K562 (cell line): ENCODE measurements around the gene TBC1D2B. TPM values are rescaled to one million over a fixed set of nuclear protein-coding genes. Genes with fewer than 3 reads are reported as not detected.

Experiments
- ATAC-seq: fragments of 200-7000 bp; cut with Tn5 transposase; 3 replicates; pipeline ENCODE4 v1.9.1; 2020; ENCODE audit warnings: moderate library complexity
- BruUV-seq: library from RNA; stranded (reverse); fragments of 400-500 nt; replicated peaks from 2 replicates; lab custom pipeline; 2021; lab: Mats Ljungman, UMichigan
- CTCF ChIA-PET: fragments of 300-600 bp; formaldehyde crosslinking; extraction: SDS; loops from one replicate; lab custom pipeline; 2021; ENCODE audit warnings: low intra/inter-chr PET ratio; lab: Yijun Ruan, JAX
- POLR2A ChIA-PET: fragments of 300-600, 350-650 bp; sonication (Branson Sonifier 250); formaldehyde crosslinking; extraction: SDS; loops from one replicate; lab custom pipeline; 2021; ENCODE audit warnings: antibody characterized with exemption, inconsistent platforms; lab: Yijun Ruan, JAX
- DNase-seq, 4 experiments: peaks; one replicate each; pipeline versions ENCODE4 v3.0.0 to v3.0.0-alpha.2; 2011 to 2018; ENCODE audit warnings: low spot score in 3 of 4, mixed read lengths in 3 of 4; ENCODE audit errors: extremely low read depth in 1 of 4
- FAIRE-seq: peaks from 2 replicates; lab custom pipeline; 2011; peaks lifted over from hg19 to GRCh38; lab: Jason Lieb, UNC
- H2AFZ ChIP-seq: 2 replicates; pipeline ENCODE4 v1.6.0; 2011; ENCODE audit warnings: low read depth, low read length, control low read depth, inconsistent platforms
- H3K27ac ChIP-seq: fragments of 200-600 bp; 3 replicates; pipeline ENCODE4 v1.8.0; 2011; ENCODE audit warnings: low read depth, mild to moderate bottlenecking, control low read depth, inconsistent platforms, low read length, moderate library complexity, mixed read lengths; ENCODE audit errors: extremely low read depth
- H3K27me3 ChIP-seq, 2 experiments: fragments of 300-600 bp in 1 of 2; 2 replicates in 1 of 2; 3 replicates in 1 of 2; pipeline versions ENCODE4 v1.6.0 to v1.8.0; 2011; ENCODE audit warnings: inconsistent platforms in 2 of 2, low read length in 2 of 2, mild to moderate bottlenecking in 1 of 2, mixed read lengths in 1 of 2, moderate library complexity in 1 of 2; ENCODE audit not compliant: control insufficient read depth in 2 of 2, insufficient read depth in 2 of 2
- H3K36me3 ChIP-seq: fragments of 300-600 bp; 3 replicates; pipeline ENCODE4 v1.8.0; 2011; ENCODE audit warnings: mild to moderate bottlenecking, low read length, inconsistent platforms; ENCODE audit not compliant: control insufficient read depth, insufficient read depth
- H3K4me1 ChIP-seq, 2 experiments: fragments of 200-600 bp in 1 of 2; replicated peaks in 1 of 2; 2 replicates in 1 of 2; 3 replicates in 1 of 2; pipeline versions ENCODE4 v1.5.1 to v1.8.0; 2011; ENCODE audit warnings: inconsistent platforms in 2 of 2, low read length in 2 of 2, mild to moderate bottlenecking in 1 of 2, mixed read lengths in 1 of 2, moderate library complexity in 1 of 2; ENCODE audit not compliant: control insufficient read depth in 2 of 2, insufficient read depth in 2 of 2
- H3K4me2 ChIP-seq: 2 replicates; pipeline ENCODE4 v1.6.1; 2011; ENCODE audit warnings: low read length, control low read depth, inconsistent platforms, mixed read lengths; ENCODE audit not compliant: insufficient read depth
- H3K4me3 ChIP-seq: fragments of 200-600 bp; sonication (generic), shearing (Covaris generic); 2 replicates; pipeline ENCODE4 v1.5.1; 2016; ENCODE audit warnings: control low read depth, inconsistent platforms
- H3K79me2 ChIP-seq: fragments of 200-600 bp; 3 replicates; pipeline ENCODE4 v1.8.0; 2011; ENCODE audit warnings: low read length, inconsistent platforms; ENCODE audit not compliant: control insufficient read depth, insufficient read depth
- H3K9ac ChIP-seq, 2 experiments: 2 replicates each; pipeline versions ENCODE4 v1.6.0 to v1.6.1; 2011; ENCODE audit warnings: low read depth in 2 of 2, low read length in 2 of 2, control low read depth in 1 of 2, inconsistent platforms in 1 of 2, mild to moderate bottlenecking in 1 of 2, mixed read lengths in 1 of 2; ENCODE audit not compliant: insufficient read depth in 1 of 2
- H3K9me1 ChIP-seq: one replicate; pipeline ENCODE4 v1.6.0; 2011; ENCODE audit warnings: inconsistent platforms, mild to moderate bottlenecking, low read length, moderate library complexity; ENCODE audit not compliant: control insufficient read depth, insufficient read depth
- H3K9me3 ChIP-seq: replicated peaks from 2 replicates; pipeline ENCODE4 v1.5.1; 2011; ENCODE audit warnings: low read depth, low read length, inconsistent platforms; ENCODE audit not compliant: control insufficient read depth, insufficient read depth
- H4K20me1 ChIP-seq: replicated peaks from 2 replicates; pipeline ENCODE4 v1.6.1; 2011; ENCODE audit warnings: low read length, inconsistent platforms, mixed read lengths; ENCODE audit not compliant: control insufficient read depth, insufficient read depth
- RBM17 ChIP-seq: fragments of 200-400 bp; formaldehyde crosslinking; IDR thresholded peaks from 2 replicates; pipeline ENCODE4 v1.6.1; 2017; ENCODE audit warnings: low read depth, mild to moderate bottlenecking, low read length, borderline replicate concordance
- SMARCC2 ChIP-seq: fragments of 450-650 bp; IDR thresholded peaks from 2 replicates; pipeline ENCODE4 v1.6.1; 2017; ENCODE audit warnings: antibody characterized with exemption, moderate library complexity, mild to moderate bottlenecking, low read depth
- ZKSCAN8 ChIP-seq: fragments of 200-800 bp; sonication (Bioruptor generic); IDR thresholded peaks from 2 replicates; pipeline ENCODE4 v1.6.1; 2016; ENCODE audit warnings: missing genetic modification characterization, missing compliant biosample characterization
- ZNF76 ChIP-seq: fragments of 250-450 bp; sonication (Bioruptor Pico); IDR thresholded peaks from 2 replicates; pipeline ENCODE4 v1.4.0; 2020; ENCODE audit warnings: mild to moderate bottlenecking, moderate library complexity, borderline replicate concordance
- WGBS: fragments of 100-300 bp; shearing (Covaris generic); methylation state at CpG from one replicate; pipeline ENCODE4 v1.1.6; 2016; ENCODE audit warnings: low coverage, mixed read lengths; ENCODE audit not compliant: insufficient coverage; ENCODE audit errors: missing lambda C conversion rate; 5-methylcytosine and 5-hydroxymethylcytosine counted together
- in situ Hi-C: fragments of 300-500 bp; cut with MboI; formaldehyde crosslinking; loops from 4 replicates; pipeline ENCODE4 v1.15.0; 2018; ENCODE audit warnings: inconsistent platforms, mixed read lengths
- intact Hi-C: fragments of 100-400 bp; cut with micrococcal nuclease; formaldehyde crosslinking; loops from 2 replicates; pipeline ENCODE4 v1.14.2; 2022
- polyA plus RNA-seq, 8 experiments: library from polyadenylated mRNA; depleted of rRNA in 4 of 8; stranded (reverse) in 5 of 8; unstranded in 3 of 8; fragments of >200 nt; fragmentation: Nextera tagmentation in 2 of 8; fragmentation: Illumina TruSeq in 1 of 8; extraction: Ambion mirVana in 2 of 8; extraction: Trizol in 1 of 8; gene quantifications; 2 replicates each; pipeline versions ENCODE4 v1.2.1 to v1.2.3, GENCODE V29; 2011 to 2014; ENCODE audit warnings: inconsistent platforms in 1 of 8, missing spikeins in 1 of 8
- total RNA-seq, 7 experiments: library from RNA; depleted of rRNA in 6 of 7; stranded (reverse); fragments of >200 nt in 6 of 7; fragmentation: Illumina TruSeq in 2 of 7; extraction: Trizol in 2 of 7; gene quantifications; 2 replicates each; pipeline versions ENCODE4 v1.2.1 to v1.2.3, GENCODE V29; 2011 to 2021; ENCODE audit warnings: low replicate concordance in 1 of 7
- TF ChIP-seq, protein P1 (sequence below): fragments of 250-450 bp; sonication (Bioruptor Pico); IDR thresholded peaks from 2 replicates; pipeline ENCODE4 v1.4.0; 2020
- TF ChIP-seq, protein P2 (sequence below): sonication (generic); formaldehyde crosslinking; IDR thresholded peaks from 2 replicates; pipeline ENCODE4 v1.8.0; 2022; ENCODE audit warnings: mild to moderate bottlenecking, missing genetic modification reagents
- TF ChIP-seq, protein P3 (sequence below): sonication (generic); formaldehyde crosslinking; IDR thresholded peaks from 2 replicates; pipeline ENCODE4 v1.8.0; 2022; ENCODE audit warnings: mild to moderate bottlenecking, missing genetic modification reagents, borderline replicate concordance
- TF ChIP-seq, protein P4 (sequence below), 2 experiments: fragments of 450-650 bp; IDR thresholded peaks; 2 replicates each; pipeline ENCODE4 v1.6.1; 2016
- TF ChIP-seq, protein P5 (sequence below): fragments of 450-650 bp; IDR thresholded peaks from 2 replicates; pipeline ENCODE4 v1.6.1; 2014; ENCODE audit warnings: low read depth, mild to moderate bottlenecking, moderate library complexity, borderline replicate concordance

Gene TBC1D2B
- total and polyA plus RNA-seq, 9 of the 15 experiments (the other 6 are each of a cell fraction or from before 2014, with no cell fraction given) = 0.15 to 16.3 (median 8.9) TPM

DNA sequence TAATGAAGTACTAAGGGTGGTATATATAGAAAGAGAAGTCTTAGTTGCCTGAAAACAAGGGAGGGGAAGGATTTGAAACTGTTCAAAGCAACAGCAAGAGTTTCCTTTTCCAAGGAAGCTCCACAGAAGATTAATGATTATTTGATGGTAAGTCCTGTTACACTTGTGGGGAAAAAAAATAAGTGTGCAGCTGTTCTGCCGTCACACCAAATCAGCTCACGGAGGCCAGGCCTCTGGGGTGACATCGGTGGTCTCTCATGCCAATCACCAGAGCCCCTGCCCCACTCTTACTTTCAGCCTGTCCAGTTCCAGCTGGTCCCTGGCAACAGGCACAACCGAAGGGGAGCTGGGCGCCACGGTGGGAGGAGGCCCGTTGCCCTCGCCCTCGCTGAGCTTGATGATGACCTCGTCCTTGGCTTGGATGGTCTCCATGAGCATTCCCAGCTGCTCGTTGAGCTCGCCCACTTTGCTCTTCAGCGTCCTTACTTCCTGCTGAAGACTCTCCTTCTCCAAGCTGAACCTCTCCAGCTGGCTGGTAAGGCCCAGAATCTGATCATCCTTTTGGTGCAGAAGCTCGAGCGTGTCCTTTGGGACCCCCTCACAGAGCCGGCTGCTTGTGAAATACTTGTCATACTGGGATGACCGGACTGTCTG is 53.5 kb downstream of the TBC1D2B start (continued):
- TF ChIP-seq ZNF76 (CRISPR knock-in tag) (no peak), RBM17 (no peak), ZKSCAN8 (CRISPR knock-in tag) (no peak)
- TF ChIP-seq, protein P1, sequence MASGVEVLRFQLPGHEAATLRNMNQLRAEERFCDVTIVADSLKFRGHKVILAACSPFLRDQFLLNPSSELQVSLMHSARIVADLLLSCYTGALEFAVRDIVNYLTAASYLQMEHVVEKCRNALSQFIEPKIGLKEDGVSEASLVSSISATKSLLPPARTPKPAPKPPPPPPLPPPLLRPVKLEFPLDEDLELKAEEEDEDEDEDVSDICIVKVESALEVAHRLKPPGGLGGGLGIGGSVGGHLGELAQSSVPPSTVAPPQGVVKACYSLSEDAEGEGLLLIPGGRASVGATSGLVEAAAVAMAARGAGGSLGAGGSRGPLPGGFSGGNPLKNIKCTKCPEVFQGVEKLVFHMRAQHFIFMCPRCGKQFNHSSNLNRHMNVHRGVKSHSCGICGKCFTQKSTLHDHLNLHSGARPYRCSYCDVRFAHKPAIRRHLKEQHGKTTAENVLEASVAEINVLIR (CRISPR knock-in tag) = no peak
- TF ChIP-seq, protein P2, sequence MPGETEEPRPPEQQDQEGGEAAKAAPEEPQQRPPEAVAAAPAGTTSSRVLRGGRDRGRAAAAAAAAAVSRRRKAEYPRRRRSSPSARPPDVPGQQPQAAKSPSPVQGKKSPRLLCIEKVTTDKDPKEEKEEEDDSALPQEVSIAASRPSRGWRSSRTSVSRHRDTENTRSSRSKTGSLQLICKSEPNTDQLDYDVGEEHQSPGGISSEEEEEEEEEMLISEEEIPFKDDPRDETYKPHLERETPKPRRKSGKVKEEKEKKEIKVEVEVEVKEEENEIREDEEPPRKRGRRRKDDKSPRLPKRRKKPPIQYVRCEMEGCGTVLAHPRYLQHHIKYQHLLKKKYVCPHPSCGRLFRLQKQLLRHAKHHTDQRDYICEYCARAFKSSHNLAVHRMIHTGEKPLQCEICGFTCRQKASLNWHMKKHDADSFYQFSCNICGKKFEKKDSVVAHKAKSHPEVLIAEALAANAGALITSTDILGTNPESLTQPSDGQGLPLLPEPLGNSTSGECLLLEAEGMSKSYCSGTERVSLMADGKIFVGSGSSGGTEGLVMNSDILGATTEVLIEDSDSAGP (CRISPR knock-in tag) = no peak

DNA sequence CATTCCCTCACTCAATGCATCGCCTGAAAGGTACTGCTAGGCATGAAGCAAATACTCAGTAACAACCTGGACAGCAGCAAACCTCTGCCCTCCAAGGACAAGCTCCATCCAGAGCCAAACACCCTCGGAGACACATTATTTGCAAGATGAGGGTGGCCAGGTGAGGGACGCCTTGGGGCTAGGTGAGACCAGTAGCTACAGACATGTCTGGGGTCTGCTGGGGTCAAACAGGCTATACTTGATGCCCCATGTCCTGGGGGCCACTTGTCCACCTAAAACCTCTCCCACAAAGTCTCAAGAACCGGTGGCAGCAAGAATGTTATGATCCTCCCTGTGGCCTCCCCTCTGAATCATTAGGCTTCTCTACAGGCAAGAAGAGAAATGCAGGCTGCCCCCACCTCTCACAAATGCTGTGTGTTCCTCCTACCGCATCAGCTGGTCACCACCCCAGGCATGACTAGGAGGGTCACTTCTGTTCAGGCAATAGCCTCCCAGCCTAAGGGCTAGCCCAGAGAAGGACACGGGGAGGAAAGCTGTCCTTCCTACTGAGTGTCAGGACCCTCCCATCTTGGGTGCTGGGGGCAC is 54.3 kb downstream of the TBC1D2B start:
- DNase-seq (no peak), ATAC-seq (no peak), FAIRE-seq (no peak)
- H3K9ac ChIP-seq = no peak overlapping the region
- H3K79me2 ChIP-seq = no peaks in the 10 kb centered on the region
- no peak overlapping the region for H3K4me3 ChIP-seq
- WGBS = 56% methylated on average over 6 of the region's 6 CpGs
- no peaks in the 10 kb centered on the region; a peak in 2 of 5 replicates for H3K4me1 ChIP-seq
- POLR2A ChIA-PET = interaction anchor here (0.6 to 1.4 kb wide), 2 partner anchors 13 to 175 kb away, joined by 3 to 5 read pairs; no protein-coding TSS in a partner anchor
- in situ Hi-C loops (no loop called here), intact Hi-C loops (no loop called here)
- H3K9me1 ChIP-seq = no peaks in the 10 kb centered on the region
- H2AFZ ChIP-seq = no peak overlapping the region
- no peaks in the 10 kb centered on the region; the same call in 1 of the 2 replicates for H4K20me1 ChIP-seq
- H3K4me2 ChIP-seq = no peak overlapping the region
- H3K9me3 ChIP-seq = no peaks in the 10 kb centered on the region
- no peak overlapping the region for H3K27ac ChIP-seq
- no peaks in the 10 kb centered on the region for H3K27me3 ChIP-seq
- no TSS peak for BruUV-seq
- CTCF ChIA-PET = no interaction called here
- peaks cover 5% of the 10 kb centered on the region; the same call in 2 of the 3 replicates for H3K36me3 ChIP-seq
- TF ChIP-seq SMARCC2 = no peak
- TF ChIP-seq, protein P3, sequence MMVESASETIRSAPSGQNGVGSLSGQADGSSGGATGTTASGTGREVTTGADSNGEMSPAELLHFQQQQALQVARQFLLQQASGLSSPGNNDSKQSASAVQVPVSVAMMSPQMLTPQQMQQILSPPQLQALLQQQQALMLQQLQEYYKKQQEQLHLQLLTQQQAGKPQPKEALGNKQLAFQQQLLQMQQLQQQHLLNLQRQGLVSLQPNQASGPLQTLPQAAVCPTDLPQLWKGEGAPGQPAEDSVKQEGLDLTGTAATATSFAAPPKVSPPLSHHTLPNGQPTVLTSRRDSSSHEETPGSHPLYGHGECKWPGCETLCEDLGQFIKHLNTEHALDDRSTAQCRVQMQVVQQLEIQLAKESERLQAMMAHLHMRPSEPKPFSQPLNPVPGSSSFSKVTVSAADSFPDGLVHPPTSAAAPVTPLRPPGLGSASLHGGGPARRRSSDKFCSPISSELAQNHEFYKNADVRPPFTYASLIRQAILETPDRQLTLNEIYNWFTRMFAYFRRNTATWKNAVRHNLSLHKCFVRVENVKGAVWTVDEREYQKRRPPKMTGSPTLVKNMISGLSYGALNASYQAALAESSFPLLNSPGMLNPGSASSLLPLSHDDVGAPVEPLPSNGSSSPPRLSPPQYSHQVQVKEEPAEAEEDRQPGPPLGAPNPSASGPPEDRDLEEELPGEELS (CRISPR knock-in tag) = no peak
- TF ChIP-seq, protein P4, sequence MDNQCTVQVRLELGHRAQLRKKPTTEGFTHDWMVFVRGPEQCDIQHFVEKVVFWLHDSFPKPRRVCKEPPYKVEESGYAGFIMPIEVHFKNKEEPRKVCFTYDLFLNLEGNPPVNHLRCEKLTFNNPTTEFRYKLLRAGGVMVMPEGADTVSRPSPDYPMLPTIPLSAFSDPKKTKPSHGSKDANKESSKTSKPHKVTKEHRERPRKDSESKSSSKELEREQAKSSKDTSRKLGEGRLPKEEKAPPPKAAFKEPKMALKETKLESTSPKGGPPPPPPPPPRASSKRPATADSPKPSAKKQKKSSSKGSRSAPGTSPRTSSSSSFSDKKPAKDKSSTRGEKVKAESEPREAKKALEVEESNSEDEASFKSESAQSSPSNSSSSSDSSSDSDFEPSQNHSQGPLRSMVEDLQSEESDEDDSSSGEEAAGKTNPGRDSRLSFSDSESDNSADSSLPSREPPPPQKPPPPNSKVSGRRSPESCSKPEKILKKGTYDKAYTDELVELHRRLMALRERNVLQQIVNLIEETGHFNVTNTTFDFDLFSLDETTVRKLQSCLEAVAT (IDR thresholded peaks at IDR 0.05) = no peak
- TF ChIP-seq, protein P5, sequence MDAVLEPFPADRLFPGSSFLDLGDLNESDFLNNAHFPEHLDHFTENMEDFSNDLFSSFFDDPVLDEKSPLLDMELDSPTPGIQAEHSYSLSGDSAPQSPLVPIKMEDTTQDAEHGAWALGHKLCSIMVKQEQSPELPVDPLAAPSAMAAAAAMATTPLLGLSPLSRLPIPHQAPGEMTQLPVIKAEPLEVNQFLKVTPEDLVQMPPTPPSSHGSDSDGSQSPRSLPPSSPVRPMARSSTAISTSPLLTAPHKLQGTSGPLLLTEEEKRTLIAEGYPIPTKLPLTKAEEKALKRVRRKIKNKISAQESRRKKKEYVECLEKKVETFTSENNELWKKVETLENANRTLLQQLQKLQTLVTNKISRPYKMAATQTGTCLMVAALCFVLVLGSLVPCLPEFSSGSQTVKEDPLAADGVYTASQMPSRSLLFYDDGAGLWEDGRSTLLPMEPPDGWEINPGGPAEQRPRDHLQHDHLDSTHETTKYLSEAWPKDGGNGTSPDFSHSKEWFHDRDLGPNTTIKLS = no peak
